OCI-LY3 (cell line): ENCODE data around the gene TSC22D3.
"Not testable (repeated sequence)": the region's sequence is repeated elsewhere in the genome, so short reads cannot be mapped to it uniquely, and the experiment has no call there.

Experiments
- H2AFZ ChIP-seq: fragments of 200-600, 300-600 bp; shearing (Covaris generic); 2 replicates; pipeline ENCODE4 v1.6.0; 2014; ENCODE audit warnings: antibody characterized with exemption, low read depth, low read length
- H3K27ac ChIP-seq: fragments of 200-600, 300-600 bp; sonication (generic); 2 replicates; pipeline ENCODE4 v1.5.1; 2014; ENCODE audit warnings: mild to moderate bottlenecking, low read length, moderate library complexity, mixed read lengths
- H3K27me3 ChIP-seq: fragments of 200-600, 300-600 bp; sonication (generic); 2 replicates; pipeline ENCODE4 v1.6.1; 2014; ENCODE audit warnings: low read depth, low read length, mixed read lengths
- H3K36me3 ChIP-seq: fragments of 200-600, 300-600 bp; sonication (generic); replicated peaks from 2 replicates; pipeline ENCODE3; 2014; ENCODE audit warnings: low read depth, low read length, mixed read lengths
- H3K4me1 ChIP-seq: fragments of 300-600, 200-600 bp; sonication (generic); 2 replicates; pipeline ENCODE4 v1.6.1; 2014; ENCODE audit warnings: low read length, mixed read lengths
- H3K4me2 ChIP-seq: fragments of 200-600, 300-600 bp; sonication (generic); 2 replicates; pipeline ENCODE4 v1.6.1; 2014; ENCODE audit warnings: low read length, mixed read lengths
- H3K4me3 ChIP-seq: fragments of 300-600, 200-600 bp; sonication (generic); 2 replicates; pipeline ENCODE4 v1.5.1; 2014; ENCODE audit warnings: antibody characterized with exemption, mild to moderate bottlenecking, low read length, moderate library complexity
- H3K79me2 ChIP-seq: fragments of 300-600, 200-600 bp; shearing (Covaris generic); 2 replicates; pipeline ENCODE4 v1.6.1; 2014; ENCODE audit warnings: mild to moderate bottlenecking, low read length, mixed read lengths
- H3K9ac ChIP-seq: fragments of 300-600, 200-600 bp; shearing (Covaris generic); 2 replicates; pipeline ENCODE4 v1.6.0; 2014; ENCODE audit warnings: mild to moderate bottlenecking, low read length, moderate library complexity
- H3K9me3 ChIP-seq: fragments of 200-600, 300-600 bp; shearing (Covaris generic); 2 replicates; pipeline ENCODE4 v1.6.1; 2014; ENCODE audit warnings: low read length, mixed read lengths; ENCODE audit not compliant: insufficient read depth
- H4K20me1 ChIP-seq: fragments of 200-600, 300-600 bp; sonication (generic); 2 replicates; pipeline ENCODE4 v1.6.1; 2016; ENCODE audit warnings: low read length, mixed read lengths; ENCODE audit not compliant: insufficient read depth
- EZH2phosphoT487 ChIP-seq: fragments of 200-600 bp; shearing (Covaris generic); IDR thresholded peaks from 2 replicates; pipeline ENCODE4 v1.6.1; 2018; ENCODE audit warnings: antibody characterized with exemption, mixed run types, low read depth
- TF ChIP-seq, protein P1 (sequence below): fragments of 200-600, 300-600 bp; sonication (generic); IDR thresholded peaks from 2 replicates; pipeline ENCODE4 v1.5.1; 2014; ENCODE audit warnings: antibody characterized with exemption, low read length, low read depth

Gene TSC22D3

DNA sequence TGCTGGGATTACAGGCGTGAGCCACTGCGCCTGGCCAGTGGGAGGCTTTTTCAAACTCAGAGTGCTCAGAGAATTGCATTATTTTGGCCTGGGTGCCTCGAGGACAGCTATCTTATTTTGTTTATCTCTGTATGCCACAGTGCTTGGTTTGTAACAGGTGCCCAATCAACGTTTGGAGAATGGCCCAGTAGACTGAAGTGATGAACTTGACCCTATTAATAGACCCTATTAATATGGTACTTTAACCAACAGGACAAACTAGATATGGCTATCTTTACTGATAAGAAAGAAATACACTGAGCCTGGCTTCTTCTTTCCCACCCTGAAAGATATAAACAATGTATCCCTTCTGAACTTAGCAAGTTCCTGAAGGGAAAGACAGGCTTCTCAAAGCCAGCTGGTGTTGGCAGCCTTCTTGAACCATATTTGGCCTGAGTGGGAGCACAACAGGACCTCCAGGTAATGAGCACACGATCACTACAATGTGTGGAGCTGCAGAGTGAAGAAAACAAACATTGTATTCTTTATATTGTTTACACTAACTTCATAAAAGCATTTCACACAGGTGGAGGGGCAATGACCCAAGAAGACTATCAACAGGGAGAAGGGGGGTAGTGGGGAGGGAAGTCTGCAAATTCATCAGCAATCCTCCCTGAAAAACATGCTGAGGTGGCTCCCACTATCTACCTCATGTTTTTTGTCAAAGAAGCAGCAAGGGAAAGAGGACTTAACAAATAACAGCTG is 105.5 kb downstream of the TSC22D3 start:
- Histone ChIP-seq H3K79me2 (no peaks in the 10 kb centered on the region), H4K20me1 (no peaks in the 10 kb centered on the region), H3K27ac (no peak overlapping the region), H2AFZ (no peak overlapping the region), H3K4me2 (no peak overlapping the region), H3K9me3 (no peaks in the 10 kb centered on the region), H3K9ac (no peak overlapping the region), H3K4me3 (no peak overlapping the region), H3K27me3 (peaks cover 3% of the 10 kb centered on the region; the same call in 1 of the 2 replicates), H3K4me1 (peaks cover 20% of the 10 kb centered on the region), H3K36me3 (no peaks in the 10 kb centered on the region)
- TF ChIP-seq, protein P1, sequence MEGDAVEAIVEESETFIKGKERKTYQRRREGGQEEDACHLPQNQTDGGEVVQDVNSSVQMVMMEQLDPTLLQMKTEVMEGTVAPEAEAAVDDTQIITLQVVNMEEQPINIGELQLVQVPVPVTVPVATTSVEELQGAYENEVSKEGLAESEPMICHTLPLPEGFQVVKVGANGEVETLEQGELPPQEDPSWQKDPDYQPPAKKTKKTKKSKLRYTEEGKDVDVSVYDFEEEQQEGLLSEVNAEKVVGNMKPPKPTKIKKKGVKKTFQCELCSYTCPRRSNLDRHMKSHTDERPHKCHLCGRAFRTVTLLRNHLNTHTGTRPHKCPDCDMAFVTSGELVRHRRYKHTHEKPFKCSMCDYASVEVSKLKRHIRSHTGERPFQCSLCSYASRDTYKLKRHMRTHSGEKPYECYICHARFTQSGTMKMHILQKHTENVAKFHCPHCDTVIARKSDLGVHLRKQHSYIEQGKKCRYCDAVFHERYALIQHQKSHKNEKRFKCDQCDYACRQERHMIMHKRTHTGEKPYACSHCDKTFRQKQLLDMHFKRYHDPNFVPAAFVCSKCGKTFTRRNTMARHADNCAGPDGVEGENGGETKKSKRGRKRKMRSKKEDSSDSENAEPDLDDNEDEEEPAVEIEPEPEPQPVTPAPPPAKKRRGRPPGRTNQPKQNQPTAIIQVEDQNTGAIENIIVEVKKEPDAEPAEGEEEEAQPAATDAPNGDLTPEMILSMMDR, result no peak
- TF ChIP-seq EZH2phosphoT487, result no peak

DNA sequence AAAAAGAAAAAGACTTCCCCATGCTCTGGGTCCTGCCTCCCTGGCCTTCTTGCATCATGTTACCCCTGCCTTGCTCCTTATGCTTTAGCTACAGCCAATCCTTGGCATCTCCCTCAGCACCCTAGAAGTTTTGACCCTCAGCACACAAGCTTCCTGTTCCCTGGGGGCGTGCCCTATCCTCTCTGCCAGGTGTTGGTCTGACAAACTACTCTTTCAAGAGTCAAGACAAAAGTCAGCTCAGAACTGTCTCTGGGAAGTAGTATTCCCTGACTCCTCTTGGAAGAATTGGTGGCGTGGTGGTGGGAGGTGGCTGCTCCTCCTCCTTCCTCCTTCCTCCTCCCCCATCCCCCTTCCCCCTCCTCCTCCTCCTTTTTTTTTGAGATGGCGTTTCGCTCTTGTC is 106.3 kb downstream of the TSC22D3 start:
- Histone ChIP-seq H3K27me3 (no peaks in the 10 kb centered on the region), H3K9ac (no peak overlapping the region), H3K36me3 (no peaks in the 10 kb centered on the region), H3K4me1 (peaks cover 13% of the 10 kb centered on the region), H4K20me1 (no peaks in the 10 kb centered on the region), H3K27ac (no peak overlapping the region), H3K9me3 (no peaks in the 10 kb centered on the region), H3K79me2 (no peaks in the 10 kb centered on the region), H3K4me2 (no peak overlapping the region), H3K4me3 (no peak overlapping the region), H2AFZ (no peak overlapping the region)
- TF ChIP-seq, protein P1, result no peak
- TF ChIP-seq EZH2phosphoT487, result no peak

DNA sequence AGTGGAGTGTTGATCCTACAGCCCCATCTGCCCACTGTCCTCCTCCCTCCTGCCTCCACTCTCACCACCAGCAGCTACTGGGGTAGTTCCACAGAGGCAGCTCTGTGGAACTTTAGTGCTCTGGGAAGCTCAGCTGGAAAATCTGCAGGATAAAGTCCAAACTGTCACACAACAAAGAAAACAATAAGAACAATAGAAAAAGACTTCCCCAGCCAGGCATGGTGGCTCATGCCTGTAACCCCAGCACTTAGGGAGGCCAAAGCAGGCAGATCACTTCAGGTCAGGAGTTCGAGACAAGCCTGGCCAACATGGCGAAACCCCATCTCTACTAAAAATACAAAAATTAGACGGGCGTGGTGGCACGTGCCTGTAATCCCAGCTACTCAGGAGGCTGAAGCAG is 106.9 kb downstream of the TSC22D3 start:
- H3K79me2 ChIP-seq, H4K20me1 ChIP-seq, H3K4me3 ChIP-seq, H3K4me1 ChIP-seq, H3K9me3 ChIP-seq, H3K27ac ChIP-seq, H3K27me3 ChIP-seq, H3K36me3 ChIP-seq, H2AFZ ChIP-seq, H3K9ac ChIP-seq, H3K4me2 ChIP-seq: not testable (repeated sequence)

DNA sequence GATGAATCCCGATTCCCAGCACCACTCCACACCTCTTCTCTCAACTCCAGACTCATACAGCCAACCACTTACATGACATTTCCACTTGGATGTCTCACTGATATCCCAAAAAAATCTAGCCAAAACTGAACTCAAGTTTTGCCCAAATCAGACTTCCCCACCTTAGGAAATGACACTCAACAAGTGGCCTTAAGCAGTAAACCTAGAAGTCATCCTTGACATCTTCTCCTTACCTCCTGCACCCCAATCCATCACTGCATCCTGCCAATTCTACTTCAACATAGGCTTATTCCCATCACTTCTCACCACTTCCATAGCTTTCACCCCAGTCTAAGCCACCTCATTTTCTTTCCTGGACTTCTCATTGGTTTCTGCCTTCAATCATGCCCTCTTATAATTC is 108.2 kb downstream of the TSC22D3 start:
- H2AFZ ChIP-seq, result no peak overlapping the region
- TF ChIP-seq, protein P1, result no peak
- no peak for TF ChIP-seq EZH2phosphoT487
- no peaks in the 10 kb centered on the region for H3K79me2 ChIP-seq
- H3K9me3 ChIP-seq, result no peaks in the 10 kb centered on the region
- no peak overlapping the region for H3K9ac ChIP-seq
- H4K20me1 ChIP-seq, result no peaks in the 10 kb centered on the region
- no peak overlapping the region for H3K4me3 ChIP-seq
- H3K27me3 ChIP-seq, result no peaks in the 10 kb centered on the region
- H3K27ac ChIP-seq, result no peak overlapping the region
- H3K36me3 ChIP-seq, result no peaks in the 10 kb centered on the region
- no peak overlapping the region for H3K4me2 ChIP-seq
- no peaks in the 10 kb centered on the region for H3K4me1 ChIP-seq
